Activated T-cell treated with anti-CD3 and anti-CD28 coated beads for 48 hours (primary cell): ENCODE results near the gene MAP4K3.
"Not testable (repeated sequence)": the region's sequence is repeated elsewhere in the genome, so short reads cannot be mapped to it uniquely, and the experiment has no call there.

Experiments
- DNase-seq: peaks from one replicate; pipeline ENCODE4 v3.0.0-alpha.2; 2020; ENCODE audit warnings: low read depth

MAP4K3 gene

DNA sequence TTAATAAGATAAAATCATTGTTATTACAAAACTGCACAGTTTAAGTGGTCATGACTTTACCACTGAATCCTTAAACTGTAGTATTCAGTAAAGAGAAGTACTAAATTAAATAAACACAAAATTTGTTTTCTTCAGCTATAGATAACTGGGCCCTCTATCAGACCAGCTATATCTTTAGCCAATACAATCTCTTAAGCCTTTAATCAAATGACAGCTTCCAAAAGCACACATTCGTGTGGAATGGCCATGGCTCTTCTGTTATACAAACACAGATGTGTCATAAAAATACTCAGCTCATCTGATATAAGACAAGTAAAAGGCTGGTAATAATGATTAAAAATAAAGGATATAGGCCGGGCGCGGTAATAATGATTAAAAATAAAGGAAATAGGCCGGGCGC, 135.7 kb downstream of the MAP4K3 start:
- DNase-seq, result no peak

GRCh38 chr2:39300044-39300978, 136.8 kb downstream of the MAP4K3 start:
- DNase-seq, result no peak

DNA sequence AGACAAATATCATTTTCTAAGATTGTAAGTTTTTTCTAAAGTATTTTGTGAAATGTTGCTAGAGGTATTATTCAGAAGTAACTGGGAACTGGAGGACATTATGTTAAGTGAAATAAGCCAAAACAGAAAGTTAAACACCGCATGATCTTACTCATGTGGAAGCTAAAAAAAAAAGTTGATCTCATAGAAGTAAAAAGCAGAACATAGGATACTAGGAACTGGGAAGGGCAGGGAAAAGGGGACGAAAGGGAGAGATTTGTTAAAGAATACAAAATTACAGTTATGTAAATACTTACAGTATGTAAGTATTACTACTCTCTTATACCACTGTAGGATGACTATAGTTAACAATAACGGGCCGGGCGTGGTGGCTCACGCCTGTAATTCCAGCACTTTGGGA, 146.7 kb downstream of the MAP4K3 start:
- no peak for DNase-seq

DNA sequence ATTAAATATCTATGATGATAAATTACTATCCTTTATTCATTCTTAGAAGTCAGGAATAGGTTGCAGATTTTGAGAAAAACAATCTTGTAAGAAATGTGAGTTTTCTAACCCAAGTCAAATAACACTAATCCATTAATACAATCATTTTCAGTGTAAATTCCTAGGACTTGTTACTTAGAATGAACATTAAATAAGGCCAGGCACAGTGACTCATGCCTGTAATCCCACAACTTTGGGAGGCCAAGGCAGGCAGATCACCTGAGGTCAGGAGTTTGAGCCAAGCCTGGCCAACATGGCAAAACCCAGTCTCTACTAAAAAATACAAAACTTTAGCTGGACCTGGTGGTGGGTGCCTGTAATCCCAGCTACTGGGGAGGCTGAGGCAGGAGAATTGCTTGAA, 147.5 kb downstream of the MAP4K3 start:
- DNase-seq, result no peak

DNA sequence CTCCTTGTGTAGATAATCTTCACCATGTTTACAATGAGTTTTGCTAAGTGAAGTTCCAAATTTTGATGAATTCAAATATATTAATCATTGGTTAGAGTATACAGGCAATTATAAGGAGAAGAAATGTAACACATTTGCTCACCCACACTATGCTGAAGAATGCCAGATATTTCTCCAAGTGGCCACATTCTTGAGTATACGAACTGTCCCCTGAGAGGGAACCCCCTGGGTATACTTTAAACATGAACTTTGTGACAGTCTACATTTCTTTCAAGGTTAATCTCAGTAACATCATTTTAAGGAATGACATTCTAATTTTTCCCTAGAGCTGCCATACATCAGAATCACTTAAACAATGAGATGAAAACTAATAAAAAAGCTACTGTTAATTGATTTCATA, 153.5 kb downstream of the MAP4K3 start:
- DNase-seq, result no peak

DNA sequence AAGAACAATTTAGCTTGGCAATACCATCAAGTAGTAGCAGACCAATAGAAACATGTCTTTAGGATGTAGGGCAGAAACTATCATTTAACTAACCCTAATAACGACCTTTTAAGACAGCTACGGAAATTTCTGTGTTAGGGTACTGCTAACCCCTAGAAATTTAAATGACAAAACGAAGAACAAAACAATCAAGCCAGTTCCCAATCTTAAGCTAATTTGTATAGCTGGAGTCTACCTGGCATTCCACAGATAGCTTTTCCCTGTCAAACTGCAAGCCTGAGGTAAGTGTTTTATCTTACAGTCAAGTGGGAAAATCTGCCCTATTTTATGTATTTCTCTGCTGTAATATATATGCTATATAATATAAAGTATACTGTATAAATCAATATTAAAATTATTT, 155.7 kb downstream of the MAP4K3 start:
- DNase-seq, result no peak

- DNase-seq, result no peak
Measured at GRCh38 chr2:39275016-39275415, 162.1 kb downstream of the MAP4K3 start.

GRCh38 chr2:39269941-39270340, 167.1 kb downstream of the MAP4K3 start:
- no peak for DNase-seq

GRCh38 chr2:39266916-39267434, 170.1 kb downstream of the MAP4K3 start:
- DNase-seq, result no peak

GRCh38 chr2:39266139-39266805, 170.8 kb downstream of the MAP4K3 start:
- no peak for DNase-seq

DNA sequence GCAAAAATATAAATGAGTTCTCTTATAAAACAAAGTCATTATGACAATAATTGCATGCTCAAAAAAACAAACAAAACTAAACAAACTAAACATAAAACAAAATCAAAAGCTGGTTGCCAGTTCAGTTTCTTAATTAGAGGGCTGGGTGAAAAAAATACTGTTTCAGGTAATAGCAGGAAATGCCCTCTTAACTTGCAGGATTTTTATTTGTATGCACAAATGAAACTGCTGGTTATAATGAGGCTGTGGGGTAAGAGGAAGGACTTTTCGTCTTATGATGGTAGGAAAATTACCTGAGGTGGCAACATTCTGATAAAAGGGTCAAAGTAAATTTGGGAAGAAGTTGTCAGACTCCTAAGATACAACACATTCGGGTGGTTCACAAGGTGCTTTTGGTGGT, 171.8 kb downstream of the MAP4K3 start:
- DNase-seq, result no peak

- DNase-seq, result no peak
Measured at GRCh38 chr2:39264733-39265132, 172.4 kb downstream of the MAP4K3 start.

DNA sequence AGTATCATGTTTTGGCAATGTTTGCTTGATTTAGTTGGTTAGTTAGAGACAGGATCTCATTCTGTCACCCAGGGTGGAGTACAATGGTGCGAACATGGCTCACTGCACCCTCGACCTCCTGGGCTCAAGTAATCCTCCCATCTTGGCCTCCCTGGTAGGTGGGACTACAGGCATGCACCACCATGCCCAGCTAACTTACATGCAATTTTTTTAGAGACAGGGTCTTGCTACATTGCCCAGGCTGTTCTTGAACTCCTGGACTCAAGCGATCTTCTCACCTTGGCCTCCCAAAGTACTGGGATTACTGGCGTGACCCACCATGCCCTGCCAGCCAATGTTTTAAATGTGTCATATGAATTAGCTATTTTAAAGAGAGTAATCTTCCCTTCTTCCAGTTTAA, 177.0 kb downstream of the MAP4K3 start:
- DNase-seq, result no peak

- DNase-seq, result no peak
Measured at GRCh38 chr2:39256040-39256439, 181.0 kb downstream of the MAP4K3 start.

DNA sequence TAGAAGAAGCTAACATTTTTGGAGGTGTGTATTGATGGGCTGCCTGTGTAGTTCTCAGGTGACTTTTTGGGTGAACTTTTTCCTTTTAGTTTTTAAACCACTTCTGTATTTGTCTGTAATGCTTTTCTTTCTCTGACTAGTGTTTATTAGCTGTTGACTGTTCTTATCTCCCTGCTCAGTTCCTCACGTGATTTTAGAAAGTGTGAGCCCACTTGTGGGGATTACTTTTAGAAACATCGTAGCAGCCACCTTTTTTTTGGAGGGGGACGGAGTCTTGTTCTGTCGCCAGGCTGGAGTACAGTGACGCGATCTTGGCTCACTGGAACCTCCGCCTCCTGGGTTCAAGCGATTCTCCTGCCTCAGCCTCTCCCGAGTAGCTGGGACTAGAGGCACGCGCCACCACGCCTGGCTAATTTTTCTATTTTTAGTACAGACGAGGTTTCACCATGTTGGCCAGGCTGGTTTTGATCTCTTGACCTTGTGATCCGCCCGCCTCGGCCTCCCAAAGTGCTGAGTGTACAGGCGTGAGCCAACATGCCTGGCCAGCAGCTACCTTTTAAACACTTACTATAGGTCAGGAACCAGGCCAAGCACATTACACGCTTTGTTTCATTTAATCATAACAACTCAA, 184.1 kb downstream of the MAP4K3 start:
- no peak for DNase-seq

- DNase-seq, result no peak
Measured at GRCh38 chr2:39247512-39248043, 189.5 kb downstream of the MAP4K3 start.

DNA sequence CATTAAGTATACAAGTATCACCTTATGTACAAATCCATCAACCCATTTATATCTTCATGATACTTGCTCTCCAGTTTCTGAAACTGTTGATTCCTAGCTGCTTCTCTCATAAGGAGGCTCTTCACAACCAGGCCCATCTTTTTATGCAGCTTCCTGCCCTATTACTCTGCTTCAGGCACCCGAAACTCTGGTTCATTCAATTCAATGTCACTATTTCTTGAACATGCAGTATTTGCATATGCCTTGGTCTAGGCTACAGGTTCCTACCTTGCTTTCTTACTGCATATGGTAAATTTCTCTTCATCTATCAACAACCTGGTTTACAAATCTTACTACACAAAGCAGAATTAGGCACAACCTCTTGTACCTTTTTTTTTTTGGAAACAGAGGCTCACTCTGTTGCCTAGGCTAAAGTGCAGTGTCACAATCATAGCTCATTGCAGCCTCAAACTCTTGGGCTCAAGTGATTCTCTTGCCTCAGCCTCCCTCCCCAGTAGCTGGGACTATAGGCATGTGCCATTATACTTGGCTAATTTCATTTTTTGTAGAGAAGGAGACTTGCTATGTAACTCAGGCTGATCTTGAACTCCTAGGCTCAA, 190.6 kb downstream of the MAP4K3 start:
- DNase-seq, result no peak

DNA sequence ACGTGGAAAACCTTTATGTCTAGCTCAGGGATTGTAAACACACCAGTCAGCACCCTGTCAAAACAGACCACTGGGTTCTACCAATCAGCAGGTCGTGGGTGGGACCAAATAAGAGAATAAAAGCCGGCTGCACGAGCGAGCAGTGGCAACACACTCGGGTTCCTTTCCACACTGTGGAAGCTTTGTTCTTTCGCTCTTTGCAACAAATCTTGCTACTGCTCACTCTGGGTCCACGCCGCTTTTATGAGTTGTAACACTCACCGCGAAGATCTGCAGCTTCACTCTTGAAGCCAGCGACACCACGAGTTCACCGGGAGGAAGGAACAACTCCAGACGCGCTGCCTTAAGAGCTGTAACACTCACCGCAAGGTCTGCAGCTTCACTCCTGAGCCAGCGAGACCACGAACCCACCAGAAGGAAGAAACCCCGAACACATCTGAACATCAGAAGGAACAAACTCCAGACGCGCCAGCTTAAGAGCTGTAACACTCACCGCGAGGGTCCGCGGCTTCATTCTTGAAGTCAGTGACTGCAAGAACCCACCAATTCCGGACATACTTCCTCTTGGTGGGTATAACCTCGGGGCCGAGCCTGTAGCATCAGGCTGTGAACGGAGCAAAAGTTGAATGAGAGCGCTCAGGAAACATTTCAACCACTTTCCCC, 192.0 kb downstream of the MAP4K3 start:
- not testable (repeated sequence) for DNase-seq

DNA sequence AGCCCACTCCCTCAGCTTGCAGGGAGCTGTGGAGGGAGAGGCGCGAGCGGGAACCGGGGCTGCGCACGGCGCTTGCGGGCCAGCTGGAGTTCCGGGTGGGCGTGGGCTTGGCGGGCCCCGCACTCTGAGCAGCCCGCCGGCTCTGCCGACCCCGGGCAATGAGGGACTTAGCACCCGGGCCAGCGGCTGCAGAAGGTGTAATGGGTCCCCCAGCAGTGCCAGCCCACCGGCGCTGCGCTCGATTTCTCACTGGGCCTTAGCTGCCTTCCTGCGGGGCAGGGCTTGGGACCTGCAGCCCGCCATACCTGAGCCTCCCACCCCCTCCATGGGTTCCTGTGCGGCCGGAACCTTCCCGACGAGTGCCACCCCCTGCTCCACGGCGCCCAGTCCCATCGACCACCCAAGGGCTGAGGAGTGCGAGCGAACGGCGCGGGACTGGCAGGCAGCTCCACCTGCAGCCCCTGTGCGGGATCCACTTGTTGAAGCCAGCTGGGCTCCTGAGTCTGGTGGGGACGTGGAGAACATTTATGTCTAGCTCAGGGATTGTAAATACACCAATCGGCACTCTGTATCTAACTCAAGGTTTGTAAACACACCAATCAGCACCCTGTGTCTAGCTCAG, 192.7 kb downstream of the MAP4K3 start:
- DNase-seq, result not testable (repeated sequence)

DNA sequence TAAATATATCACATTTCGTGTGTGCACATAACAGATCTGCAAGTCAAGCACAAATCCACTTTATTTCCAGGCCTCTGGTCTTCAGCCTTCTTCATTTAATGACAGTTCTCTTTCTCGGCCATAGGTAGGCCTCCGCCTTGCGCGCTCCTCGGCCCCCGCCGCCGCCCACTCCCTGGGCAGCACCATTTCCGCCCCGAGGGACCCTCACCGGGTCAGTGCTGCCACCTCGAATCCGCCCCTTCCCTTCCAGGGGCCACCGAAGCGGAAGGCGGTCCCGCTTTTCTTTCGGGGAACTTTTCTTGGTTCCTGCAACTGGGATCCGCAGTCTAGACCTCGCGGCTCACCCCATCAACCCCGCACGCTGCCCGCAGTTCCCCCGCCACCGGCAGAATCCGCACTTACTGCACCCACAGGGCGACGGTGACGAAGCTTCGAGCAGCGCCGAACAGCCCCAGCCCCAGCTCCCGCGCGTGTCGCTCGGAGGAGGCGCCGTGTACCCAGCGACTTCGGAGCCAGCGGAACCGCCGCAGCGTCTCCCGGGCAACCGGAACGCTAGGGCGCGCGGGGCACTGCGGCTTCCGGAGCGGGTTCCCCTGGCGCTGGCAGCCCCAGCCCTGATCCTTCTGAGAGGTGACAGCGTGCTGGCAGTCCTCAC, 193.5 kb downstream of the MAP4K3 start, which contains the start of gene CDKL4:
Gene CDKL4, minus strand, starts transcription at position 502 of the 655 bp plus-strand sequence.
- DNase-seq, result no peak
